HEK293 (cell line): Measurements from ENCODE around the gene CLDN24.
A peak's percentile ranks its signal among the peaks of the same experiment; 100 is the strongest.

Experiments
- CTCF ChIA-PET: fragments of 350-600 bp; formaldehyde crosslinking; extraction: SDS; loops from one replicate; lab custom pipeline; 2021; ENCODE audit warnings: antibody characterized with exemption; lab: Yijun Ruan, JAX
- POLR2A ChIA-PET: fragments of 300-600 bp; formaldehyde crosslinking; extraction: SDS; loops from one replicate; lab custom pipeline; 2020; ENCODE audit warnings: antibody characterized with exemption, inconsistent platforms; lab: Yijun Ruan, JAX
- H3K27ac ChIP-seq: fragments of 200-500 bp; sonication (Bioruptor generic); 2 replicates; pipeline ENCODE4 v1.5.1; 2014; ENCODE audit warnings: low read depth, low read length, control low read depth, inconsistent platforms; ENCODE audit errors: extremely low read depth
- H3K36me3 ChIP-seq, 2 experiments: fragments of 200-500 bp in 1 of 2; sonication (Bioruptor generic) in 1 of 2; 1 replicate in 1 of 2; 2 replicates in 1 of 2; pipeline ENCODE4 v1.5.1; 2014 to 2017; ENCODE audit warnings: inconsistent platforms in 2 of 2, low read length in 2 of 2; ENCODE audit not compliant: control insufficient read depth in 2 of 2, insufficient read depth in 1 of 2
- H3K4me1 ChIP-seq: fragments of 200-500 bp; sonication (Bioruptor generic); 2 replicates; pipeline ENCODE4 v1.5.1; 2014; ENCODE audit warnings: mild to moderate bottlenecking, low read length, inconsistent platforms; ENCODE audit not compliant: control insufficient read depth, insufficient read depth
- H3K4me3 ChIP-seq: 2 replicates; pipeline ENCODE4 v1.5.1; 2011; ENCODE audit warnings: low read depth, mild to moderate bottlenecking, control low read depth, low read length, moderate library complexity
- H3K9me3 ChIP-seq: fragments of 200-500 bp; sonication (Bioruptor generic); 2 replicates; pipeline ENCODE4 v1.5.1; 2014; ENCODE audit warnings: low read depth, low read length, inconsistent platforms; ENCODE audit not compliant: control insufficient read depth, insufficient read depth
- EGR2 ChIP-seq: fragments of 450-650 bp; formaldehyde crosslinking; IDR thresholded peaks from 2 replicates; pipeline ENCODE4 v1.5.1; 2016; ENCODE audit warnings: low read depth, missing biosample characterization, missing genetic modification characterization
- KLF16 ChIP-seq: fragments of 450-650 bp; formaldehyde crosslinking; IDR thresholded peaks from 2 replicates; pipeline ENCODE4 v1.5.1; 2017; ENCODE audit warnings: missing biosample characterization, missing genetic modification characterization
- KLF8 ChIP-seq: fragments of 450-650 bp; formaldehyde crosslinking; IDR thresholded peaks from 2 replicates; pipeline ENCODE4 v1.5.1; 2016; ENCODE audit warnings: missing biosample characterization, missing genetic modification characterization
- MEIS1 ChIP-seq: sonication (generic); formaldehyde crosslinking; IDR thresholded peaks from 2 replicates; pipeline ENCODE4 v1.8.1; 2022; ENCODE audit warnings: missing genetic modification reagents, mild to moderate bottlenecking, borderline replicate concordance
- TRIM28 ChIP-seq: IDR thresholded peaks from 2 replicates; pipeline ENCODE4 v1.6.1; 2011; ENCODE audit warnings: low read length, control low read depth, borderline replicate concordance
- ZBTB6 ChIP-seq: fragments of 450-650 bp; formaldehyde crosslinking; IDR thresholded peaks from 2 replicates; pipeline ENCODE4 v1.5.1; 2017; ENCODE audit warnings: missing biosample characterization, missing genetic modification characterization
- ZNF266 ChIP-seq: fragments of 450-650 bp; formaldehyde crosslinking; IDR thresholded peaks from 2 replicates; pipeline ENCODE4 v1.5.1; 2016; ENCODE audit warnings: missing biosample characterization, missing genetic modification characterization, low read depth
- ZNF404 ChIP-seq: fragments of 450-650 bp; formaldehyde crosslinking; IDR thresholded peaks from 2 replicates; pipeline ENCODE4 v1.5.1; 2017; ENCODE audit warnings: missing biosample characterization, missing genetic modification characterization
- ZNF585B ChIP-seq: fragments of 450-650 bp; formaldehyde crosslinking; IDR thresholded peaks from 2 replicates; pipeline ENCODE4 v1.5.1; 2016; ENCODE audit warnings: missing biosample characterization, missing genetic modification characterization
- ZNF600 ChIP-seq: fragments of 450-650 bp; formaldehyde crosslinking; IDR thresholded peaks from 2 replicates; pipeline ENCODE4 v1.5.1; 2016; ENCODE audit warnings: missing biosample characterization, missing genetic modification characterization
- ZNF707 ChIP-seq: fragments of 450-650 bp; formaldehyde crosslinking; IDR thresholded peaks from 2 replicates; pipeline ENCODE4 v1.5.1; 2016; ENCODE audit warnings: missing biosample characterization, missing genetic modification characterization
- ZNF837 ChIP-seq: fragments of 450-650 bp; formaldehyde crosslinking; IDR thresholded peaks from 2 replicates; pipeline ENCODE4 v1.5.1; 2016; ENCODE audit warnings: missing biosample characterization, missing genetic modification characterization
- ZSCAN23 ChIP-seq: fragments of 450-650 bp; formaldehyde crosslinking; IDR thresholded peaks from 2 replicates; pipeline ENCODE4 v1.5.1; 2016; ENCODE audit warnings: missing biosample characterization, missing genetic modification characterization
- TF ChIP-seq, protein P1 (sequence below): fragments of 450-650 bp; formaldehyde crosslinking; IDR thresholded peaks from 2 replicates; pipeline ENCODE4 v1.5.1; 2016; ENCODE audit warnings: missing biosample characterization, missing genetic modification characterization, borderline replicate concordance
- TF ChIP-seq, protein P2 (sequence below): fragments of 450-650 bp; formaldehyde crosslinking; IDR thresholded peaks from 2 replicates; pipeline ENCODE4 v1.5.1; 2016; ENCODE audit warnings: missing biosample characterization, missing genetic modification characterization, borderline replicate concordance
- TF ChIP-seq, protein P3 (sequence below): fragments of 450-650 bp; formaldehyde crosslinking; IDR thresholded peaks from 2 replicates; pipeline ENCODE4 v1.5.1; 2016; ENCODE audit warnings: missing biosample characterization, missing genetic modification characterization

Gene CLDN24

DNA sequence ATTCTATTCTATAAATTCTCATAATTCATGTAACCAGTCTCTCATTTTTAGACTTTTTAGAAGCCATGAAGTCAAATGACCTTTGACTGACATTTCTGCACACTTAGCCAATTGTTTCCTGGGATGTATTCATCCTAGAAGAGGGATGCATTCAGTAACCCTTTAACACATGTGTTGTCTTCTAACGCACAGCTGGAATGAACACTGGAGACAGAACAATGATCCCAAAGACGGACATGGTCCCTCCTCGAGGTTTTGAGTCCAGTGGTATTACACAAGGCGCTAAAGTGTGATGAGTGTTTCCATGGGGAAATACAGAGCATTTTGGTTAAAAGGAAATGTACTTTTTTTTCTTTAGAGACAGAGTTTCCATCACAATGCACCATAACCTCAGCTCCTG, 39.8 kb upstream of the CLDN24 start:
- Histone ChIP-seq H3K4me3 (no peak overlapping the region), H3K4me1 (no peaks in the 10 kb centered on the region), H3K27ac (no peak overlapping the region), H3K9me3 (no peaks in the 10 kb centered on the region), H3K36me3 (no peaks in the 10 kb centered on the region)
- ChIA-PET POLR2A (no interaction called here), CTCF (interaction anchor here (0.7 kb wide), 1 partner anchor 9 kb away, joined by 3 read pairs; no protein-coding TSS in a partner anchor)
- TF ChIP-seq MEIS1 (CRISPR knock-in tag), result no peak

- Histone ChIP-seq H3K4me1 (no peaks in the 10 kb centered on the region), H3K4me3 (no peak overlapping the region), H3K36me3 (no peaks in the 10 kb centered on the region), H3K9me3 (no peaks in the 10 kb centered on the region), H3K27ac (no peak overlapping the region)
- ChIA-PET POLR2A (no interaction called here), CTCF (interaction anchor here (0.5 kb wide), 1 partner anchor 118 kb away, joined by 3 read pairs; no protein-coding TSS in a partner anchor)
- TF ChIP-seq ZNF707 (tag by site-specific recombination) (no peak), ZSCAN23 (tag by site-specific recombination) (no peak), KLF8 (no peak), EGR2 (tag by site-specific recombination) (0 out of 2 replicates have a peak, but pooled peaks have one; percentile 11), ZNF404 (no peak), KLF16 (tag by site-specific recombination) (no peak)
- TF ChIP-seq, protein P1, sequence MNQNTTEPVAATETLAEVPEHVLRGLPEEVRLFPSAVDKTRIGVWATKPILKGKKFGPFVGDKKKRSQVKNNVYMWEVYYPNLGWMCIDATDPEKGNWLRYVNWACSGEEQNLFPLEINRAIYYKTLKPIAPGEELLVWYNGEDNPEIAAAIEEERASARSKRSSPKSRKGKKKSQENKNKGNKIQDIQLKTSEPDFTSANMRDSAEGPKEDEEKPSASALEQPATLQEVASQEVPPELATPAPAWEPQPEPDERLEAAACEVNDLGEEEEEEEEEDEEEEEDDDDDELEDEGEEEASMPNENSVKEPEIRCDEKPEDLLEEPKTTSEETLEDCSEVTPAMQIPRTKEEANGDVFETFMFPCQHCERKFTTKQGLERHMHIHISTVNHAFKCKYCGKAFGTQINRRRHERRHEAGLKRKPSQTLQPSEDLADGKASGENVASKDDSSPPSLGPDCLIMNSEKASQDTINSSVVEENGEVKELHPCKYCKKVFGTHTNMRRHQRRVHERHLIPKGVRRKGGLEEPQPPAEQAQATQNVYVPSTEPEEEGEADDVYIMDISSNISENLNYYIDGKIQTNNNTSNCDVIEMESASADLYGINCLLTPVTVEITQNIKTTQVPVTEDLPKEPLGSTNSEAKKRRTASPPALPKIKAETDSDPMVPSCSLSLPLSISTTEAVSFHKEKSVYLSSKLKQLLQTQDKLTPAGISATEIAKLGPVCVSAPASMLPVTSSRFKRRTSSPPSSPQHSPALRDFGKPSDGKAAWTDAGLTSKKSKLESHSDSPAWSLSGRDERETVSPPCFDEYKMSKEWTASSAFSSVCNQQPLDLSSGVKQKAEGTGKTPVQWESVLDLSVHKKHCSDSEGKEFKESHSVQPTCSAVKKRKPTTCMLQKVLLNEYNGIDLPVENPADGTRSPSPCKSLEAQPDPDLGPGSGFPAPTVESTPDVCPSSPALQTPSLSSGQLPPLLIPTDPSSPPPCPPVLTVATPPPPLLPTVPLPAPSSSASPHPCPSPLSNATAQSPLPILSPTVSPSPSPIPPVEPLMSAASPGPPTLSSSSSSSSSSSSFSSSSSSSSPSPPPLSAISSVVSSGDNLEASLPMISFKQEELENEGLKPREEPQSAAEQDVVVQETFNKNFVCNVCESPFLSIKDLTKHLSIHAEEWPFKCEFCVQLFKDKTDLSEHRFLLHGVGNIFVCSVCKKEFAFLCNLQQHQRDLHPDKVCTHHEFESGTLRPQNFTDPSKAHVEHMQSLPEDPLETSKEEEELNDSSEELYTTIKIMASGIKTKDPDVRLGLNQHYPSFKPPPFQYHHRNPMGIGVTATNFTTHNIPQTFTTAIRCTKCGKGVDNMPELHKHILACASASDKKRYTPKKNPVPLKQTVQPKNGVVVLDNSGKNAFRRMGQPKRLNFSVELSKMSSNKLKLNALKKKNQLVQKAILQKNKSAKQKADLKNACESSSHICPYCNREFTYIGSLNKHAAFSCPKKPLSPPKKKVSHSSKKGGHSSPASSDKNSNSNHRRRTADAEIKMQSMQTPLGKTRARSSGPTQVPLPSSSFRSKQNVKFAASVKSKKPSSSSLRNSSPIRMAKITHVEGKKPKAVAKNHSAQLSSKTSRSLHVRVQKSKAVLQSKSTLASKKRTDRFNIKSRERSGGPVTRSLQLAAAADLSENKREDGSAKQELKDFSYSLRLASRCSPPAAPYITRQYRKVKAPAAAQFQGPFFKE (tag by site-specific recombination), result no peak
Measured at GRCh38 chr4:183360161-183360919, 38.1 kb upstream of the CLDN24 start.

- CTCF ChIA-PET, result interaction anchor here (0.6 kb wide), 1 partner anchor 382 kb away, joined by 3 read pairs; no protein-coding TSS in a partner anchor
- Histone ChIP-seq H3K27ac (no peak overlapping the region), H3K4me3 (no peak overlapping the region), H3K36me3 (no peaks in the 10 kb centered on the region), H3K4me1 (0 out of 2 replicates have a peak, but pooled peaks cover 4% of the 10 kb centered on the region), H3K9me3 (no peaks in the 10 kb centered on the region)
- POLR2A ChIA-PET, result no interaction called here
- TF ChIP-seq ZNF837 (tag by site-specific recombination), result no peak
- TF ChIP-seq ZNF585B (tag by site-specific recombination), result no peak
- TF ChIP-seq ZNF266, result no peak
- TF ChIP-seq, protein P2, sequence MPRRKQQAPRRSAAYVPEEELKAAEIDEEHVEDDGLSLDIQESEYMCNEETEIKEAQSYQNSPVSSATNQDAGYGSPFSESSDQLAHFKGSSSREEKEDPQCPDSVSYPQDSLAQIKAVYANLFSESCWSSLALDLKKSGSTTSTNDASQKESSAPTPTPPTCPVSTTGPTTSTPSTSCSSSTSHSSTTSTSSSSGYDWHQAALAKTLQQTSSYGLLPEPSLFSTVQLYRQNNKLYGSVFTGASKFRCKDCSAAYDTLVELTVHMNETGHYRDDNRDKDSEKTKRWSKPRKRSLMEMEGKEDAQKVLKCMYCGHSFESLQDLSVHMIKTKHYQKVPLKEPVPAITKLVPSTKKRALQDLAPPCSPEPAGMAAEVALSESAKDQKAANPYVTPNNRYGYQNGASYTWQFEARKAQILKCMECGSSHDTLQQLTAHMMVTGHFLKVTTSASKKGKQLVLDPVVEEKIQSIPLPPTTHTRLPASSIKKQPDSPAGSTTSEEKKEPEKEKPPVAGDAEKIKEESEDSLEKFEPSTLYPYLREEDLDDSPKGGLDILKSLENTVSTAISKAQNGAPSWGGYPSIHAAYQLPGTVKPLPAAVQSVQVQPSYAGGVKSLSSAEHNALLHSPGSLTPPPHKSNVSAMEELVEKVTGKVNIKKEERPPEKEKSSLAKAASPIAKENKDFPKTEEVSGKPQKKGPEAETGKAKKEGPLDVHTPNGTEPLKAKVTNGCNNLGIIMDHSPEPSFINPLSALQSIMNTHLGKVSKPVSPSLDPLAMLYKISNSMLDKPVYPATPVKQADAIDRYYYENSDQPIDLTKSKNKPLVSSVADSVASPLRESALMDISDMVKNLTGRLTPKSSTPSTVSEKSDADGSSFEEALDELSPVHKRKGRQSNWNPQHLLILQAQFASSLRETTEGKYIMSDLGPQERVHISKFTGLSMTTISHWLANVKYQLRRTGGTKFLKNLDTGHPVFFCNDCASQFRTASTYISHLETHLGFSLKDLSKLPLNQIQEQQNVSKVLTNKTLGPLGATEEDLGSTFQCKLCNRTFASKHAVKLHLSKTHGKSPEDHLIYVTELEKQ, result no peak
- TF ChIP-seq ZBTB6, result no peak
- TF ChIP-seq, protein P3, sequence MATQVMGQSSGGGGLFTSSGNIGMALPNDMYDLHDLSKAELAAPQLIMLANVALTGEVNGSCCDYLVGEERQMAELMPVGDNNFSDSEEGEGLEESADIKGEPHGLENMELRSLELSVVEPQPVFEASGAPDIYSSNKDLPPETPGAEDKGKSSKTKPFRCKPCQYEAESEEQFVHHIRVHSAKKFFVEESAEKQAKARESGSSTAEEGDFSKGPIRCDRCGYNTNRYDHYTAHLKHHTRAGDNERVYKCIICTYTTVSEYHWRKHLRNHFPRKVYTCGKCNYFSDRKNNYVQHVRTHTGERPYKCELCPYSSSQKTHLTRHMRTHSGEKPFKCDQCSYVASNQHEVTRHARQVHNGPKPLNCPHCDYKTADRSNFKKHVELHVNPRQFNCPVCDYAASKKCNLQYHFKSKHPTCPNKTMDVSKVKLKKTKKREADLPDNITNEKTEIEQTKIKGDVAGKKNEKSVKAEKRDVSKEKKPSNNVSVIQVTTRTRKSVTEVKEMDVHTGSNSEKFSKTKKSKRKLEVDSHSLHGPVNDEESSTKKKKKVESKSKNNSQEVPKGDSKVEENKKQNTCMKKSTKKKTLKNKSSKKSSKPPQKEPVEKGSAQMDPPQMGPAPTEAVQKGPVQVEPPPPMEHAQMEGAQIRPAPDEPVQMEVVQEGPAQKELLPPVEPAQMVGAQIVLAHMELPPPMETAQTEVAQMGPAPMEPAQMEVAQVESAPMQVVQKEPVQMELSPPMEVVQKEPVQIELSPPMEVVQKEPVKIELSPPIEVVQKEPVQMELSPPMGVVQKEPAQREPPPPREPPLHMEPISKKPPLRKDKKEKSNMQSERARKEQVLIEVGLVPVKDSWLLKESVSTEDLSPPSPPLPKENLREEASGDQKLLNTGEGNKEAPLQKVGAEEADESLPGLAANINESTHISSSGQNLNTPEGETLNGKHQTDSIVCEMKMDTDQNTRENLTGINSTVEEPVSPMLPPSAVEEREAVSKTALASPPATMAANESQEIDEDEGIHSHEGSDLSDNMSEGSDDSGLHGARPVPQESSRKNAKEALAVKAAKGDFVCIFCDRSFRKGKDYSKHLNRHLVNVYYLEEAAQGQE (tag by site-specific recombination), result no peak
- no peak for TF ChIP-seq ZNF600 (tag by site-specific recombination)
- TF ChIP-seq TRIM28, result no peak
Measured at GRCh38 chr4:183358215-183358755, 36.1 kb upstream of the CLDN24 start.
